Activated CD8-positive, alpha-beta T cell treated with anti-CD3 and anti-CD28 coated beads, Interleukin-2, amount 10 ng/mL, durations not matched to agents 7 days and 5 days (primary cell): Measurements from ENCODE around the gene MAPK14. TPM values are rescaled to one million over a fixed set of nuclear protein-coding genes. Genes with fewer than 3 reads are reported as not detected.

ENCODE experiments used
- ATAC-seq: fragments of 150-1000 bp; cut with Tn5 transposase; one replicate; pipeline ENCODE4 v1.10.0; 2021; ENCODE audit warnings: moderate library complexity
- CTCF ChIA-PET: fragments of 350-600 bp; sonication (Branson Sonifier 250); formaldehyde crosslinking; loops from one replicate; lab custom pipeline; 2021; ENCODE audit warnings: antibody characterized with exemption; lab: Charles Lee
- POLR2A ChIA-PET: fragments of 350-600 bp; sonication (Branson Sonifier 250); formaldehyde crosslinking; loops from one replicate; lab custom pipeline; 2021; ENCODE audit warnings: antibody characterized with exemption; lab: Charles Lee
- DNase-seq: peaks from one replicate; pipeline ENCODE4 v3.0.0-alpha.2; 2020
- H3K27ac Mint-ChIP-seq: one replicate; pipeline ENCODE4 v1.8.0; 2021; ENCODE audit warnings: mild to moderate bottlenecking, mixed read lengths
- H3K27me3 Mint-ChIP-seq: one replicate; pipeline ENCODE4 v1.8.0; 2021; ENCODE audit warnings: low read depth, mixed read lengths
- H3K36me3 Mint-ChIP-seq: one replicate; pipeline ENCODE4 v1.8.0; 2021; ENCODE audit warnings: low read depth, mixed read lengths
- H3K4me1 Mint-ChIP-seq: one replicate; pipeline ENCODE4 v1.8.0; 2021; ENCODE audit warnings: low read depth, mixed read lengths
- H3K4me3 Mint-ChIP-seq: one replicate; pipeline ENCODE4 v1.8.0; 2021; ENCODE audit warnings: mild to moderate bottlenecking, mixed read lengths
- H3K9me3 Mint-ChIP-seq: one replicate; pipeline ENCODE4 v1.8.0; 2022; ENCODE audit warnings: mixed read lengths; ENCODE audit not compliant: insufficient read depth
- total RNA-seq, 2 experiments: library from RNA; stranded (reverse); gene quantifications; one replicate each; pipeline ENCODE4 v1.2.3, GENCODE V29; 2021

The MAPK14 gene
- total RNA-seq, 2 experiments from 2014 or later: 59.3 to 59.5 TPM

GRCh38 chr6:36038120-36038876 lies 10.7 kb downstream of the MAPK14 start:
- Mint-ChIP-seq H3K4me3 (no peak overlapping the region), H3K27ac (no peak overlapping the region), H3K27me3 (no peaks in the 10 kb centered on the region), H3K4me1 (peaks cover 41% of the 10 kb centered on the region), H3K9me3 (no peaks in the 10 kb centered on the region), H3K36me3 (peaks cover 17% of the 10 kb centered on the region)
- DNase-seq (no peak), ATAC-seq (no peak)
- ChIA-PET POLR2A (interaction anchor here (1.3 to 1.4 kb wide), 2 partner anchors 10 to 11 kb away, joined by 4 to 5 read pairs; partner anchors contain the start of gene MAPK14), CTCF (interaction anchor here (0.8 to 2.0 kb wide), 5 partner anchors 9 to 696 kb away, joined by 3 to 7 read pairs (median 4); partner anchors contain the start of genes MAPK14 and PPARD)

DNA sequence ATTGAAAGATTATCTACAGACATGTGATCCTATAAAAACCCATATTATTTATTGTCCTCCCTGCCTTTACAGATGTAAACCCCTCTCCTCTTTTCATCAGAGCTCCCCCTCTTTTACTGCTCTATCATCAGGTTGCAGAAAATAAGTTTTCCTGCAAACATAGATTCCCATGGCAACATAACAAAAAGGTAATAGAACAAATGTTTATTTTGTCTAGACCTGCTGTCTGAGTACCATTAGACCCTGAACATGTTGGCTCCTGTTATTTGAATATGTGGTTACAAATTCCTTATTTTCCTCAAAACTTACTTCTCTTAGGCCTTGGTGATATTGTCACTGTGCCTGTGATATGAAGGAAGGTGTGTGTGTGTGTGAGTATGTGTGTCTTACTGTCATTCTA lies 11.5 kb downstream of the MAPK14 start:
- POLR2A ChIA-PET: interaction anchor here (1.3 kb wide), 1 partner anchor 12 kb away, joined by 5 read pairs; the partner anchor contains the start of gene MAPK14

DNA sequence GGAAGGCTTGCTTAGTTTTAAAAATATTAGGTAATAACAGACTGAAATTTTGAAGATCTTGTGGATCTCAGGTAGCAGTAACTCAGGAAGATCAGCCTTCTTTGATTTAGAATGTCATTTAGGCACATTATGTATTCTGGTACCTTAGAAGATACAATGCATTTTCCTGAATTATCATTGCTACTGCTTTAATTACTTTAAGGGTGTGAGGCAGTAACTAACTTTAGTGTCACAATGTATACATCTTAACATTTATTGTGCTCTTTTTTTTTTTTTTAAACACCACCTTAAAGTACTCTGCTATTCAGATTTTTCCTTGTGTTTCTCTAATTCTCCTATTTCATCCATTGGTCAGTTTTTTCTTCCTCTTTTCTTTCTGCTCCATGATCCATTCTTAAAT lies 13.3 kb downstream of the MAPK14 start:
- no peaks in the 10 kb centered on the region for H3K27me3 Mint-ChIP-seq
- no peaks in the 10 kb centered on the region for H3K9me3 Mint-ChIP-seq
- DNase-seq: no peak
- POLR2A ChIA-PET: no interaction called here
- H3K27ac Mint-ChIP-seq: no peak overlapping the region
- ATAC-seq: no peak
- H3K4me3 Mint-ChIP-seq: no peak overlapping the region
- CTCF ChIA-PET: interaction anchor here (1.0 kb wide), 1 partner anchor 13 kb away, joined by 3 read pairs; the partner anchor contains the start of gene MAPK14
- peaks cover 25% of the 10 kb centered on the region for H3K4me1 Mint-ChIP-seq
- peaks cover 15% of the 10 kb centered on the region for H3K36me3 Mint-ChIP-seq

More for the DNA sequence above, 11.5 kb downstream of the MAPK14 start:
- DNase-seq (no peak), ATAC-seq (no peak)
- no peak overlapping the region for H3K27ac Mint-ChIP-seq
- no peaks in the 10 kb centered on the region for H3K27me3 Mint-ChIP-seq
- no peaks in the 10 kb centered on the region for H3K9me3 Mint-ChIP-seq
- H3K4me1 Mint-ChIP-seq: peaks cover 32% of the 10 kb centered on the region
- CTCF ChIA-PET: interaction anchor here (0.6 to 2.0 kb wide), 4 partner anchors 12 to 697 kb away, joined by 3 to 7 read pairs (median 4); partner anchors contain the start of genes MAPK14 and PPARD
- peaks cover 14% of the 10 kb centered on the region for H3K36me3 Mint-ChIP-seq
- H3K4me3 Mint-ChIP-seq: no peak overlapping the region

- peaks cover 24% of the 10 kb centered on the region for H3K4me1 Mint-ChIP-seq
- H3K9me3 Mint-ChIP-seq: no peaks in the 10 kb centered on the region
- POLR2A ChIA-PET: interaction anchor here (0.6 to 0.7 kb wide), 2 partner anchors 10 to 216 kb away, joined by 3 read pairs; no protein-coding TSS in a partner anchor
- no peak for ATAC-seq
- DNase-seq: no peak
- CTCF ChIA-PET: interaction anchor here (1.5 kb wide), 1 partner anchor 15 kb away, joined by 4 read pairs; the partner anchor contains the start of gene MAPK14
- no peak overlapping the region for H3K27ac Mint-ChIP-seq
- H3K27me3 Mint-ChIP-seq: no peaks in the 10 kb centered on the region
- no peak overlapping the region for H3K4me3 Mint-ChIP-seq
- peaks cover 16% of the 10 kb centered on the region for H3K36me3 Mint-ChIP-seq
These were observed 15.1 kb downstream of the MAPK14 start for GRCh38 chr6:36042618-36043260.

GRCh38 chr6:36049582-36049981 lies 22.0 kb downstream of the MAPK14 start:
- H3K4me3 Mint-ChIP-seq: no peak overlapping the region
- no peaks in the 10 kb centered on the region for H3K27me3 Mint-ChIP-seq
- H3K36me3 Mint-ChIP-seq: peaks cover 13% of the 10 kb centered on the region
- H3K4me1 Mint-ChIP-seq: peaks cover 6% of the 10 kb centered on the region
- ChIA-PET POLR2A (no interaction called here), CTCF (interaction anchor here (0.9 to 1.3 kb wide), 2 partner anchors 12 to 21 kb away, joined by 3 read pairs; no protein-coding TSS in a partner anchor)
- no peak overlapping the region for H3K27ac Mint-ChIP-seq
- ATAC-seq (no peak), DNase-seq (no peak)
- no peaks in the 10 kb centered on the region for H3K9me3 Mint-ChIP-seq

GRCh38 chr6:36050305-36050704 lies 22.7 kb downstream of the MAPK14 start:
- POLR2A ChIA-PET: no interaction called here
- H3K9me3 Mint-ChIP-seq: no peaks in the 10 kb centered on the region

GRCh38 chr6:36050947-36051710 lies 23.5 kb downstream of the MAPK14 start:
- Mint-ChIP-seq H3K27ac (no peak overlapping the region), H3K36me3 (peaks cover 21% of the 10 kb centered on the region), H3K4me3 (no peak overlapping the region), H3K27me3 (no peaks in the 10 kb centered on the region), H3K4me1 (peaks cover 6% of the 10 kb centered on the region), H3K9me3 (no peaks in the 10 kb centered on the region)
- no peak for ATAC-seq
- ChIA-PET POLR2A (interaction anchor here (0.6 kb wide), 1 partner anchor 392 kb away, joined by 4 read pairs; no protein-coding TSS in a partner anchor), CTCF (interaction anchor here (1.2 to 2.0 kb wide), 3 partner anchors 17 to 44 kb away, joined by 5 to 13 read pairs (median 5); partner anchors contain the start of gene MAPK14)
- DNase-seq: no peak

More at GRCh38 chr6:36050305-36050704, 22.7 kb downstream of the MAPK14 start:
- Mint-ChIP-seq H3K4me1 (peaks cover 6% of the 10 kb centered on the region), H3K27me3 (no peaks in the 10 kb centered on the region), H3K27ac (no peak overlapping the region), H3K4me3 (no peak overlapping the region), H3K36me3 (peaks cover 18% of the 10 kb centered on the region)
- DNase-seq (no peak), ATAC-seq (no peak)
- CTCF ChIA-PET: interaction anchor here (0.9 kb wide), 1 partner anchor 20 kb away, joined by 3 read pairs; no protein-coding TSS in a partner anchor

GRCh38 chr6:36052097-36052496 lies 24.5 kb downstream of the MAPK14 start:
- peaks cover 2% of the 10 kb centered on the region for H3K4me1 Mint-ChIP-seq
- peaks cover 18% of the 10 kb centered on the region for H3K36me3 Mint-ChIP-seq
- CTCF ChIA-PET: interaction anchor here (1.5 to 2.0 kb wide), 2 partner anchors 18 to 24 kb away, joined by 5 to 13 read pairs; partner anchors contain the start of gene MAPK14

GRCh38 chr6:36053878-36054277 lies 26.3 kb downstream of the MAPK14 start:
- peaks cover 21% of the 10 kb centered on the region for H3K36me3 Mint-ChIP-seq
- H3K4me3 Mint-ChIP-seq: no peak overlapping the region
- H3K27ac Mint-ChIP-seq: no peak overlapping the region
- H3K27me3 Mint-ChIP-seq: no peaks in the 10 kb centered on the region
- H3K9me3 Mint-ChIP-seq: no peaks in the 10 kb centered on the region
- CTCF ChIA-PET: interaction anchor here (0.9 kb wide), 1 partner anchor 41 kb away, joined by 3 read pairs; no protein-coding TSS in a partner anchor
- POLR2A ChIA-PET: interaction anchor here (1.0 kb wide), 1 partner anchor 26 kb away, joined by 3 read pairs; the partner anchor contains the start of gene MAPK14
- H3K4me1 Mint-ChIP-seq: no peaks in the 10 kb centered on the region
- ATAC-seq: no peak
- no peak for DNase-seq

More at GRCh38 chr6:36052097-36052496, 24.5 kb downstream of the MAPK14 start:
- POLR2A ChIA-PET: interaction anchor here (0.6 kb wide), 1 partner anchor 391 kb away, joined by 4 read pairs; no protein-coding TSS in a partner anchor
- Mint-ChIP-seq H3K27me3 (no peaks in the 10 kb centered on the region), H3K4me3 (no peak overlapping the region), H3K27ac (no peak overlapping the region), H3K9me3 (no peaks in the 10 kb centered on the region)
- DNase-seq (no peak), ATAC-seq (no peak)

- no peak overlapping the region for H3K4me3 Mint-ChIP-seq
- CTCF ChIA-PET: interaction anchor here (0.9 kb wide), 1 partner anchor 41 kb away, joined by 3 read pairs; no protein-coding TSS in a partner anchor
- no peak for ATAC-seq
These were observed 26.8 kb downstream of the MAPK14 start for GRCh38 chr6:36054415-36054814.

More at GRCh38 chr6:36054415-36054814, 26.8 kb downstream of the MAPK14 start:
- Mint-ChIP-seq H3K4me1 (no peaks in the 10 kb centered on the region), H3K9me3 (no peaks in the 10 kb centered on the region), H3K27me3 (no peaks in the 10 kb centered on the region), H3K27ac (no peak overlapping the region), H3K36me3 (peaks cover 24% of the 10 kb centered on the region)
- DNase-seq: no peak
- POLR2A ChIA-PET: interaction anchor here (1.0 kb wide), 1 partner anchor 26 kb away, joined by 3 read pairs; the partner anchor contains the start of gene MAPK14
